Frontal cortex (tissue), 4 donors: ENCODE data around the gene AP3D1. TPM values are rescaled to one million over a fixed set of nuclear protein-coding genes. Genes with fewer than 3 reads are reported as not detected.

Source experiments
- DNase-seq, 2 donors: peaks; one replicate each; pipeline ENCODE4 v3.0.0; 2012; ENCODE audit warnings: low spot score in 2 of 2
- FAIRE-seq: peaks from 2 replicates; lab custom pipeline; 2012; peaks lifted over from hg19 to GRCh38; lab: Jason Lieb, UNC
- total RNA-seq: library from RNA; depleted of rRNA; stranded (reverse); fragments of >200 nt; gene quantifications from one replicate; pipeline ENCODE4 v1.2.3, GENCODE V29; 2014
- donor health status: control.
- donor health status: control.
- donor health status: control.

AP3D1 gene
- total RNA-seq, 1 donor from 2014 or later = 58.3 TPM

GRCh38 chr19:2160379-2160778 lies 9.0 kb upstream of the AP3D1 start:
- FAIRE-seq = no peak
- no peak for DNase-seq

GRCh38 chr19:2157452-2157851 lies 6.1 kb upstream of the AP3D1 start:
- FAIRE-seq = no peak
- DNase-seq = no peak

GRCh38 chr19:2154587-2155075 lies 3.3 kb upstream of the AP3D1 start:
- no peak for DNase-seq
- no peak for FAIRE-seq

GRCh38 chr19:2150794-2151338 lies 500 bp downstream of the AP3D1 start:
- DNase-seq = no peak
- FAIRE-seq = no peak

GRCh38 chr19:2149980-2150793 lies 1.2 kb downstream of the AP3D1 start:
- DNase-seq (no peak), FAIRE-seq (no peak)

GRCh38 chr19:2148482-2149135 lies 2.8 kb downstream of the AP3D1 start:
- DNase-seq (no peak), FAIRE-seq (no peak)

GRCh38 chr19:2145831-2146241 lies 5.5 kb downstream of the AP3D1 start:
- no peak for FAIRE-seq
- DNase-seq = no peak

- no peak for FAIRE-seq
- no peak for DNase-seq
Observed at GRCh38 chr19:2144190-2144589, 7.2 kb downstream of the AP3D1 start.

GRCh38 chr19:2142173-2142829 lies 9.1 kb downstream of the AP3D1 start:
- FAIRE-seq = no peak
- DNase-seq = no peak

GRCh38 chr19:2140138-2140569 lies 11.2 kb downstream of the AP3D1 start:
- no peak for DNase-seq
- no peak for FAIRE-seq

- FAIRE-seq (no peak), DNase-seq (no peak)
Observed at GRCh38 chr19:2139385-2140137, 11.8 kb downstream of the AP3D1 start.

GRCh38 chr19:2138061-2138728 lies 13.2 kb downstream of the AP3D1 start:
- no peak for FAIRE-seq
- no peak for DNase-seq

- FAIRE-seq = no peak
- DNase-seq = no peak
Observed at GRCh38 chr19:2136796-2137195, 14.6 kb downstream of the AP3D1 start.

GRCh38 chr19:2135474-2136402 lies 15.6 kb downstream of the AP3D1 start:
- DNase-seq = no peak
- FAIRE-seq = no peak

- FAIRE-seq (no peak), DNase-seq (no peak)
Observed at GRCh38 chr19:2132731-2133490, 18.5 kb downstream of the AP3D1 start.

- DNase-seq (no peak), FAIRE-seq (no peak)
Observed at GRCh38 chr19:2132191-2132590, 19.2 kb downstream of the AP3D1 start.
